ENCODE data around the gene GLIS2.
A peak's percentile ranks its signal among the peaks of the same experiment; 100 is the strongest.

Gene GLIS2

GRCh38 chr16:4298761-4299522 is 16.9 kb upstream of the GLIS2 start:
- no peak for DNase-seq (ENCODE audit: low read depth)

DNA sequence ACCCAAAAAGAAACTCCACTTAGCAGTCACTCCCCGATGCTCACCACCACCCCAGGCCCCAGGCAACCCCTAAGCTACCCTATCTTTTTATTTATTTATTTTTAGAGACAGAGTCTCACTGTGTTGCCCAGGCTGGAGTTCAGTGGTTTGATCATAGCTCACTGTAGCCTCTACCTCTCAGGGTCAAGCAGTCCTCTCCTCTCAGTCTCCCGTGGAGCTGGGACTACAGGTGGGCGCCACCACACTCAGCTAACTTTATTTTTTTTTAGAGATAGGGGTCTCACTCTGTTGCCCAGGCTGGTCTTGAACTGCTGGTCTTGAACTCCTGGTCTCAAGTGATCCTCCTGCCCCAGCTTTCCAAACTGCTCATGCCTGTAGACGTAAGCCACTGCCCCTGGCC is 14.7 kb upstream of the GLIS2 start:
- no peak for DNase-seq (ENCODE audit: low read depth)

- DNase-seq (ENCODE audit: low read depth), result no peak
Observed at GRCh38 chr16:4301968-4302367, 13.9 kb upstream of the GLIS2 start.

DNA sequence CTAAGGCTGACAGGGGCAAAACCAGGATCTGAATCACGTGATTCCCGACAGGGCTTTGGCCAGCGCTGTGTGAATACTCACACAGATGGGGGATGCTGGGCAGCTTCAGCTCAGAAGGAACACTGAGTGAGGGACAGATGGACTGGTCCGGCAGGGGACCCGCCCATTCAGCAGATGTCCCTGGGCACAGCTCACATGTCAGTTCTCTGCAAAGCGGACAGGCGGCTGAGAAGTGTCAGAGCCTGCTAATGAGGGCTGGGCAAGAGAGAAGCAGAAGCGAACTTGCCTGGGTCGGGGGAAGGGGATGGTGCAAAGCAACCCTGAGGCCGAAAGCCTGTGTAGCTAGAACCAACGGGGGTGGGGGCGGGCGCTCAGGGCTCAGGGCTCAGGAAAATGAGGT is 11.9 kb upstream of the GLIS2 start:
- DNase-seq (ENCODE audit: low read depth), result no peak

- DNase-seq (ENCODE audit: low read depth), result no peak
Observed at GRCh38 chr16:4306470-4307214, 9.2 kb upstream of the GLIS2 start.

- DNase-seq (ENCODE audit: low read depth), result peak; percentile 94
Observed at GRCh38 chr16:4307215-4308037, 8.4 kb upstream of the GLIS2 start.

- no peak for DNase-seq (ENCODE audit: low read depth)
Observed at GRCh38 chr16:4309102-4309832, 6.6 kb upstream of the GLIS2 start.

DNA sequence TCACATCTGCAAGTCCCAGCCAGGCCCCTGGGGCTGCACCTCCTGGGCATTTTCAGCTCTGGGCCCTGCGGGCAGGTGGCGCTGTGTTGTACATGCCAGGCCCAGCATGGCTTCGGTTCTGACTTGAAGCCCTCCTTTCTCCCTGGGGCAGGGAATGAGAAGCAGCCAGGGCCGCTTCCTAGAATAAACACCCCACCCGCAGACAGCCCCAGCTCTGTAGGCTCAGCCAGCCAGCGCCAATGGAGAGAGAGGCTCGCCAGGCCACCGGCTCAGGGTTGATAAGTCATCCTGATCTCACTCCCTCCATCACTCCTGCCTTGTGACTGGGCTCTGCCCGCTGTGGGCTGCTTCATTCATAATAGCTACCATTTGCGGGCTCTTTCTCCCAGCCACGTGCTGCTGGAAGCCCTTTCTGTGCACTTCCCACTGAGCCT is 6.0 kb upstream of the GLIS2 start:
- peak; percentile 57 for DNase-seq (ENCODE audit: low read depth)

- DNase-seq (ENCODE audit: low read depth), result no peak
Observed at GRCh38 chr16:4313563-4314531, 2.0 kb upstream of the GLIS2 start.

- DNase-seq (ENCODE audit: low read depth), result no peak
Observed at GRCh38 chr16:4314532-4315185, 1.2 kb upstream of the GLIS2 start.

- no peak for DNase-seq (ENCODE audit: low read depth)
Observed at GRCh38 chr16:4316108-4316863, 419 bp downstream of the GLIS2 start.

- DNase-seq (ENCODE audit: low read depth), result no peak
Observed at GRCh38 chr16:4316864-4317531, 1.1 kb downstream of the GLIS2 start.

- DNase-seq (ENCODE audit: low read depth), result no peak
Observed at GRCh38 chr16:4317532-4318450, 1.9 kb downstream of the GLIS2 start.

DNA sequence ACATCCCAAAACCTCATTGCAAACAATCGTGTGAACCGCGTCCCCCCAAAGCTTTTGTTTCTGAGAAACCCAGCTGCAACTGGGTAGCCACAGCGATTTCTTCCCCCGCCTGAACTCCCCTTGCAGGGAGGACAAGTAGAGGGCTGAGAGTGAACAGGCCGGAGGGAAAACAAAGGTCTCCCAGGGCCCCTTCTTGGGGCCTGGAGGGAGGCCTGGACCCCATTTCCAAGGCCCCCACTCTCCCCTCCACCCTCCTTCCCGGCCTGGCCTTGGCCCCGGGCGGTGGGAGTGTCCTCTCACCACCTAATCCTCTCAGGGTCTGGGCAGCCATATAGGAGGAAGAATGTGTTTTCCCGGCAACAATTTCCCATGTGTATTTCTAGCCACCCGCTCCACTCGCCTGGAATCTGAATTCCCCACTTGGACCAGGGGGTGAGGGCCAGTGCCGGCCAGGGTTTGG is 2.6 kb downstream of the GLIS2 start:
- DNase-seq (ENCODE audit: low read depth), result no peak

GRCh38 chr16:4318967-4319366 is 3.1 kb downstream of the GLIS2 start:
- DNase-seq (ENCODE audit: low read depth), result no peak

GRCh38 chr16:4319454-4320421 is 3.9 kb downstream of the GLIS2 start:
- no peak for DNase-seq (ENCODE audit: low read depth)

All from activated T-cell treated with anti-CD3 and anti-CD28 coated beads for 1 hour (primary cell).